Measurements from ENCODE around the gene HSPG2.
"Not testable (repeated sequence)": the region's sequence is repeated elsewhere in the genome, so short reads cannot be mapped to it uniquely, and the experiment has no call there.

HSPG2 gene

DNA sequence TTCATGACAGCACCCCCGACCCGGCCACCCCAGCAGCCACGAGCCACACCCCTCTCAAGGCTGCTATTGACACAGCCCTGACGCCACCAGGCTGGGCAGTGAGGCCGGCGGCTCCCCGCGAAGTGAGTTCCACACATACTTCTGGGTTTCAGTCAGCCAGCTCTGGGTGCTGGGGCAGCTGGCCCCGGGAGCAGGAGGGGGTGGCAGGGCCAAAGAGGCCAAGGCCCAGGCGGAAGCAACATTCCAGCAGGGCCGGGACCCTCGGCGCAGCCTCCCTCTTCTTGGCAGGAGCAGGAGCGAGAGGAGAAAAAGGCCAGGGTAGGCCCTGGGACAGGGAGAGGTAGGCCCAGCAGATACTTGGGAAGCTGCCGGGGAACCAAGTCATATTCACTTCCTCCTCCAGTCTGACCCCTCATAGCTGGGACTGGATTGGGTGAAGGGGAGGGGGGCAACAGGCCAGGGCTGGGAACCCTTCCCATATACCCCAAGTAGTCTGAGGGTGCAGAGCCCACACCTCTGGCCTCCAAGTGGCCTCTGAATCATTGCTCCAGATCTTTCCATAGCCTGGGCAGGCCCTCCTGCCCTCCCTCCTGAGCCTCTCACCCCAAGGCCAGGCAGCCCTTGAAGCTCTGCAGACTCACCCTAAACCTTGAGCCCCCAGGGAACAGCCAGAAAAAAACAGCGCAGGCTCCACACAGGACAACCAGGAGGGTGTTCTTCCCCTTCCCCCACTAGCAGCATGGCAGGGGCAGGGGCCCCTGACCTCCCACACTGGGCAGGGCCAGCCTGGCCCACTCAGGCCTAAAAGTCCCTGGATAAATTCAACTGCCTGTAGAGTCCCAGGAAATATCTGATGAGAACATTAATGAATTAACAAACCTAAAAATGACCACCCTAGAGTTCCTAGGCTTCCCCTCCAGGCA is 5.7 kb downstream of the HSPG2 start:
- no peak for DNase-seq

GRCh38 chr1:21930629-21931170 is 6.4 kb downstream of the HSPG2 start:
- DNase-seq: no peak

DNA sequence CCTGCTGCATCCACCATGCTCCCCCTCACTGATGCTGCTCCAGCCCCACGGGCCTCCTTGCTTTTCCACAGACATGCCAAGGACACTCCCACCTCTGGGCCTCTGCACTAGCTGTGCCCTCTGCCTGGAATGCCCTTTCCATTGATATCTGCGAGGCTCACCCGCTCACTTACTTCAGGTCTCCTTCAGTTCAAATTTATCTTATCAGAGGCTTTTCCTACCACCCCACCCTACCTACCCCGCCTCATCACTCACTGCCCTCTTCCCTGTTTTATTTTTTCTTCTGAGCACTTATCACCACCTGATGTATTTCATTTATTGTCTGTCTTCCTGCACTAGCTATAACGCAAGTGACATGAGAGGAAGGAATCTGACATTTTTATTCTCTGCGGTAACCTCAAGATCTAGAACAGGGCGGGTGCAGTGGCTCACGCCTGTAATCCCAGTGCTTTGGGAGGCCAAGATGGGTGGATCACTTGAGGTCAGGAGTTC is 7.0 kb downstream of the HSPG2 start:
- no peak for DNase-seq

- no peak for DNase-seq
These were observed 9.4 kb downstream of the HSPG2 start for GRCh38 chr1:21927533-21928237.

DNA sequence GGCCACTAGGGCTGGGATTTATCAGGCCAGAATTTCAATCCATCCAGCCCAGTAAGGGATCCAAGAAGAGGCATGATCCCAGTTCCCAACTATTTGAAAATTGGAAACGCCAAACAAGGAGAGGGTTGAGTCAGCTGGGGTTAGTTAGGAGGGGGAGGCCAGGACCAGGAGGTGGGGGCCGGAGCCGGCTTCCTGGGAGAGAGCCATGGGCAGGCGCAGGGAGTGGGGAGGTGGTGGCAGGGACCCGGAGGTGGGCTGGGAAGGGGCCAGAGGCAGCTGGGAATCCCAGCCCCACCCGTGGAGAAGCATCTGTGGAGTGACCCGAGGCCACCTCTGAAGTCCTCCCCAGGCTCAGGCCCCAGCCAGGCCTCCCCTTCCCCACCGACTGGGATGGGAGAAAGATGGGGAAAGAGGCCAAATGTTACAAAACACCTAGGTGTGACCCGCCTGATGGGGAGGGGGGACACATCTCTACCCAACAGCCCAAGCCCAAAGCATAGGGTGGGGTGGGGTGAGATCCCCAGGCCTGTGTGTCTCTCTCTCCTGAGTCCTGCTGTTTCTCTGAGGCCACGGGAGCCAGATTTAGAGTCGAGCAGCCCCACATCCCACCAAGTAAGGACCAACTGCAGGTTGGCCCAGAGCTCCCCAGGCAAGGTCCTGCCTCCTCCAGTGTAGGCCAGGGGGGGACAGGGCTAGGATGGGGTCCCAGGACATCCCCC is 10.1 kb downstream of the HSPG2 start:
- DNase-seq: no peak

- DNase-seq: no peak
These were observed 11.0 kb downstream of the HSPG2 start for GRCh38 chr1:21926065-21926464.

- no peak for DNase-seq
These were observed 11.7 kb downstream of the HSPG2 start for GRCh38 chr1:21925334-21925940.

- DNase-seq: no peak
These were observed 12.6 kb downstream of the HSPG2 start for GRCh38 chr1:21924503-21925005.

DNA sequence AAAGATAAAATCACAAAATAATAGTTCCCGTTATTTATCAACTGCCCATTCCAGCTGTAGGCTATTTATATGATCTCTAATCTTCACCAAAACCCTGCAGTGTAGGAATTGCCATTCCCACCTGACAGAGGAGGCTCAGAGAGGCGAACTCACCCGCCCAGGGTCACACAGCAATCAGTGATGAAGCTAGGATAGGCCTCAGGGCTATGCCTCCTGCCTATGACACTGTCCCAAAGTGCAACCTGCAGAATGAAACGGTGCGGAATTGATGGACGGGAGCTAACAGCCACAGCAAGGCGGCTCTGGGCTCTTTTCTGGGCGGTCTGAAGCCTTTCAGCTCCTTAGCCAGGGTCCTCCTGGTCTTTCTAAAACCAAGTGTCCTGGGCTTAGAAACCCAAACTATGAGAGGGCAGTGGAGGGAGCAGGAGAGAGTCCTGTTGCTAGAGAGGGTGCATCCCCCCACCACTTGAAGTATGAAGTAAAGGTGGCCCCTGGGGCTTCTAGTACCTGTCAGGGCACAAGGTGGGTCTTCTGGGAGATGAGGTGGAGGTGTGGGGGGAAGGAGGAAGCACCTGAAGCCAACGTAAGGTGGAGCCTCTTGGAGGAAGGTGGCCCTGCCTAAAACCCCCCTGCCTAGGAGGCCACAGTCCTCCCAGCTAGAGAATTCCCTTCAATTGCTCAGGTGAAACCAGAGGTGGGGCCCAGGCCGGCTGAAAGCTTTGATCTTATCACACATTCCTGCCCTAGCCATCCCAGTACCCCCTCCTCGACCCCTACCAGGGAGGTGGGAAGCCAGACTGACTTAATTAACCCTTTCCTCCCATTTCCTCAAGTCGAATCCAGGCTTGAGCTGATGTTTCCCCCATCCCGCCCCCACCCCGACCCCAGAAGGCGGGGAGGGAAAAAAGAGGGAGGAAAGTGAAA is 14.8 kb downstream of the HSPG2 start:
- DNase-seq: no peak

- DNase-seq: no peak
These were observed 15.8 kb downstream of the HSPG2 start for GRCh38 chr1:21921100-21921875.

GRCh38 chr1:21919520-21919919 is 17.6 kb downstream of the HSPG2 start:
- no peak for DNase-seq

GRCh38 chr1:21917239-21917631 is 19.9 kb downstream of the HSPG2 start:
- DNase-seq: not testable (repeated sequence)

- DNase-seq: no peak
These were observed 20.5 kb downstream of the HSPG2 start for GRCh38 chr1:21916447-21917238.

- DNase-seq: no peak
These were observed 22.1 kb downstream of the HSPG2 start for GRCh38 chr1:21914880-21915640.

DNA sequence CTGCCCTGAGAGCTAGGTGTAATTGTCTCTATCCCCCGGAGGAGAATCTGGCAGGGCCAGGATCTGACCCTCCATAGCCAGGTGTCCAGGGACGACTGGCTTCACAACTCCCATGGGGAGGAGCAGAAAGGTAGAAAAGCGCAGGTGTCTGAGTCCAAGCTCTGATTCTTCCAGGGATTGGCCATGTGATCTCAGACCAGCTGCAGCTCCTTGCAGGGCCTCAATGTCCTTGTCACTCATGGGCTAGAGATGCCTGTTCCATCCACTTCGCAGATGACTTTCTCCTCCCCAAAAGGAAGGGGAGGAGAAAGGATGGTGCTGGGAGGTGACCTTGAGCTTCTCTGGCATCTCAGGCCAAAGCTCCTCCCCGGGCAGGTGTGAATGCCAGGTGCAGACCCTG is 22.7 kb downstream of the HSPG2 start:
- DNase-seq: no peak

DNA sequence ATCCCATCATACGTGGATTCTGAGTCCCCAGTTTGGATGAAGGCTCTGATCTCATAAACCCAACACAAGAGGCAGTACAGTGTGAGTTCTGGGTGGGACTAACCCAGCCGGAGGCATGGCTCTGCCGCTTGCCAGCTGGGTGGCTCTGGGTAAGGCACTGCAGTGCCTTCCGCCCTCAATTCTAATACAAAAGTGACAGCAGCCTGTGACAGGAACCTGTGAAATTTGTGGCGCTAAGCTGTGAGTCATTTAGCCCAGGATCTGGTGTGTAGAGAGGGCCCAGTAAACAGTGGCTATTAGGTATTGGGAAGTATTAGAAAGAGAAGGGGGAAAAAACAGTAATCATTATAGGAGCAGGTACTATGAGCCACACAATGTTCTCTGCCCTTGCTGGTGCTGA is 23.3 kb downstream of the HSPG2 start:
- no peak for DNase-seq

DNA sequence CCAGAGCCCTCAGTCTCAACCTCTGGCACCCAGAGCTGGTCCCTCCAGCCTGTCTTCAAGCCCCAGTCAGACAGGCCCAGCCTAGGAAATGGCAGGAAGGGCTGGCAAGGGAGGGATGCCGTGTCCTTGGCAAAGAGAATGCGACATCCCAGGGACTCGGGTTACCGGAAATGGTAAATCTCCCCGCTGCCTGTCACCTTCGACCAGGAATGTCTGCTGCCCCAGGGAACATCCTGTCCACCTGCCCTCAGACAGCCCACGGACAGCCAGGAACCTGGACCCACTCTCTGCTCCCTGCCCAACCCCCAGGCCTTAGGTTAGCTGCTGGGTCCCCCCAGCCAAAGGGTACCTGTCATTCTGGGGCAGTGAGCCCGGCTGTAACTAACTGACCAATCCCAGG is 23.9 kb downstream of the HSPG2 start:
- no peak for DNase-seq

- DNase-seq: no peak
These were observed 24.9 kb downstream of the HSPG2 start for GRCh38 chr1:21912038-21912758.

Measured in stimulated activated CD4-positive, alpha-beta T cell treated with anti-CD3 and anti-CD28 coated beads, Interleukin-4, amount 100 ng/mL, for 24 hours (primary cell).